ENCODE data around the gene CELF2. TPM values are rescaled to one million over a fixed set of nuclear protein-coding genes. Genes with fewer than 3 reads are reported as not detected.

Gene CELF2
- total and polyA plus RNA-seq, 2 donors from 2014 or later = 1.7 to 39.2 TPM

DNA sequence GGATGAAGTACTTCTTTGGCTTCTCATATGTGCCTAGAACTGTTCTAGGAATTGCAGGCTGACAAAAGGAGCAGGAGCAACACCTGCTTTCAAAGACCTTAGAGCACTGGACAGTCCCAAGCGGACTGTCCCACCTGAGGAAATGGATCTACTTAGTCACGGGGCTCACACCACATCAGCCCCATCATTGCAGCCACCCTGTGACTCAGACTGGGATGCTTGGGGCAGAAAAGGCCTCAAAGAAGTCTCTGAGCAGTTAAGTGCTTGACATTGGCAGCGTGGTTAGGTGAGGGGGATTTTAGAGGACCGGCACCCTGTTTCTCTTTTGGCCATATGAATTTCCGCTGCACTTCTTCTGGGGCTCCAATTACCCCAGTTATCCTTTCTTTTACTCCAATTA is 337.2 kb downstream of the CELF2 start:
- H3K9ac ChIP-seq (ENCODE audit: low read length in 3 of 3) = no peak overlapping the region
- TF ChIP-seq, protein P1, sequence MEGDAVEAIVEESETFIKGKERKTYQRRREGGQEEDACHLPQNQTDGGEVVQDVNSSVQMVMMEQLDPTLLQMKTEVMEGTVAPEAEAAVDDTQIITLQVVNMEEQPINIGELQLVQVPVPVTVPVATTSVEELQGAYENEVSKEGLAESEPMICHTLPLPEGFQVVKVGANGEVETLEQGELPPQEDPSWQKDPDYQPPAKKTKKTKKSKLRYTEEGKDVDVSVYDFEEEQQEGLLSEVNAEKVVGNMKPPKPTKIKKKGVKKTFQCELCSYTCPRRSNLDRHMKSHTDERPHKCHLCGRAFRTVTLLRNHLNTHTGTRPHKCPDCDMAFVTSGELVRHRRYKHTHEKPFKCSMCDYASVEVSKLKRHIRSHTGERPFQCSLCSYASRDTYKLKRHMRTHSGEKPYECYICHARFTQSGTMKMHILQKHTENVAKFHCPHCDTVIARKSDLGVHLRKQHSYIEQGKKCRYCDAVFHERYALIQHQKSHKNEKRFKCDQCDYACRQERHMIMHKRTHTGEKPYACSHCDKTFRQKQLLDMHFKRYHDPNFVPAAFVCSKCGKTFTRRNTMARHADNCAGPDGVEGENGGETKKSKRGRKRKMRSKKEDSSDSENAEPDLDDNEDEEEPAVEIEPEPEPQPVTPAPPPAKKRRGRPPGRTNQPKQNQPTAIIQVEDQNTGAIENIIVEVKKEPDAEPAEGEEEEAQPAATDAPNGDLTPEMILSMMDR (IDR thresholded peaks at IDR 0.05; ENCODE audit: borderline replicate concordance, extremely low read depth, insufficient read depth) = no peak
- no peaks in the 10 kb centered on the region for H3K4me1 ChIP-seq (ENCODE audit: control insufficient read depth in 2 of 3, insufficient read depth in 2 of 3, low read depth in 1 of 3, low read length in 3 of 3)
- peaks cover 0 to 2% (median 0%) of the 10 kb centered on the region in 3 donors for H3K9me3 ChIP-seq (ENCODE audit: control insufficient read depth in 2 of 3, insufficient read depth in 1 of 3, low read length in 3 of 3)
- H3K36me3 ChIP-seq (ENCODE audit: control insufficient read depth in 2 of 3, insufficient read depth in 3 of 3, low read length in 3 of 3) = no peaks in the 10 kb centered on the region
- FAIRE-seq (no peak), DNase-seq (no peak)
- no peak overlapping the region for H3K27ac ChIP-seq (ENCODE audit: low read depth in 2 of 2, low read length in 2 of 2)
- no peak overlapping the region for H3K4me3 ChIP-seq (ENCODE audit: low read length in 3 of 3)
- no peaks in the 10 kb centered on the region for H3K27me3 ChIP-seq (ENCODE audit: control insufficient read depth, insufficient read depth, low read length)
- intact Hi-C loops (cut with DNase I) = no loop called here

DNA sequence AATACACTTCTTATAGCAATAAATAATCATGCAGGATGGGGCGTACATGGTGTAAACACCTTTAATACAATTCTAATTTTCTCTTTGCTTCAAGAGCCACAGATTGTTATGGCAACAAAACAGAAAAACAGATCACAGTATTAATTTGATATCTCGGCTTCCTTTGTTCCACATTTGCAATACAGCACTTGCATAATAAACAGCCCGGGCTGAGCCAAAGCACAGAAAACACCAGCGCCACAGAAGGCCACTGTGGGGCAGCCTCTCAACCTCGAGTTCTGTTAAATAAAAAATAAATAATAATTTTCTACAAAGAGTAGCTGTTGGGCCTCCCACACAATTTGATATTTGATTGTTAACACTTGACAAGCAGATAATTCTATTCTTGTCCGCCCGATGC is 337.9 kb downstream of the CELF2 start:
- TF ChIP-seq, protein P1 (IDR thresholded peaks at IDR 0.05; ENCODE audit: borderline replicate concordance, extremely low read depth, insufficient read depth) = no peak
- intact Hi-C loops (cut with DNase I) = no loop called here
- no peak for FAIRE-seq

DNA sequence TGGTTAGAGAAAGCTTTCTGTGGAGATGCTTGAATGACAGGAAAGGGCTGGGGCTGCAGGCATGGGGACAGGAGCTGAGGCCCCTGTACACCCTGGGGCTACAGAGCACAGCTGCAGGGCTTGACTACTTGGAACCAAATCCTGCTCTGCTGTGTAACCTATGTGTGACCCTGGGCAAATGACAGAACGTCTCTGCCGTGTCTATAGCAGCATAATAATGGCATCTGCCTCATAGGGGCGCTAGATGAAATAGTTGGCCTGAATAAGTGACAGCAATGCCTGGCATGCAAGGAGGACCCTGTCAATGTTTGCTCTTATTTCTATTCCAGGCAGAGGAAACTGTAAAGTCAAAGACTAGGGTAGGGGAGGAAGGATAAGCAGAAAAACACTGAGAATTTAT is 339.8 kb downstream of the CELF2 start:
- Histone ChIP-seq H3K9ac (ENCODE audit: low read length in 3 of 3) (no peak overlapping the region), H3K36me3 (ENCODE audit: control insufficient read depth in 2 of 3, insufficient read depth in 3 of 3, low read length in 3 of 3) (no peaks in the 10 kb centered on the region), H3K4me1 (ENCODE audit: control insufficient read depth in 2 of 3, insufficient read depth in 2 of 3, low read depth in 1 of 3, low read length in 3 of 3) (no peaks in the 10 kb centered on the region), H3K4me3 (ENCODE audit: low read length in 3 of 3) (no peak overlapping the region), H3K27me3 (ENCODE audit: control insufficient read depth, insufficient read depth, low read length) (no peaks in the 10 kb centered on the region), H3K9me3 (ENCODE audit: control insufficient read depth in 2 of 3, insufficient read depth in 1 of 3, low read length in 3 of 3) (peaks cover 0 to 2% (median 0%) of the 10 kb centered on the region in 3 donors), H3K27ac (ENCODE audit: low read depth in 2 of 2, low read length in 2 of 2) (no peak overlapping the region)
- FAIRE-seq (no peak), DNase-seq (no peak)
- intact Hi-C loops (cut with DNase I) = no loop called here
- TF ChIP-seq, protein P1 (IDR thresholded peaks at IDR 0.05; ENCODE audit: borderline replicate concordance, extremely low read depth, insufficient read depth) = no peak

More for the DNA sequence above, 337.9 kb downstream of the CELF2 start:
- no peak overlapping the region for H3K4me3 ChIP-seq (ENCODE audit: low read length in 3 of 3)
- no peak for DNase-seq
- H3K27me3 ChIP-seq (ENCODE audit: control insufficient read depth, insufficient read depth, low read length) = no peaks in the 10 kb centered on the region
- no peak overlapping the region for H3K9ac ChIP-seq (ENCODE audit: low read length in 3 of 3)
- peaks cover 0 to 2% (median 0%) of the 10 kb centered on the region in 3 donors for H3K9me3 ChIP-seq (ENCODE audit: control insufficient read depth in 2 of 3, insufficient read depth in 1 of 3, low read length in 3 of 3)
- no peaks in the 10 kb centered on the region for H3K4me1 ChIP-seq (ENCODE audit: control insufficient read depth in 2 of 3, insufficient read depth in 2 of 3, low read depth in 1 of 3, low read length in 3 of 3)
- H3K27ac ChIP-seq (ENCODE audit: low read depth in 2 of 2, low read length in 2 of 2) = no peak overlapping the region
- H3K36me3 ChIP-seq (ENCODE audit: control insufficient read depth in 2 of 3, insufficient read depth in 3 of 3, low read length in 3 of 3) = no peaks in the 10 kb centered on the region

DNA sequence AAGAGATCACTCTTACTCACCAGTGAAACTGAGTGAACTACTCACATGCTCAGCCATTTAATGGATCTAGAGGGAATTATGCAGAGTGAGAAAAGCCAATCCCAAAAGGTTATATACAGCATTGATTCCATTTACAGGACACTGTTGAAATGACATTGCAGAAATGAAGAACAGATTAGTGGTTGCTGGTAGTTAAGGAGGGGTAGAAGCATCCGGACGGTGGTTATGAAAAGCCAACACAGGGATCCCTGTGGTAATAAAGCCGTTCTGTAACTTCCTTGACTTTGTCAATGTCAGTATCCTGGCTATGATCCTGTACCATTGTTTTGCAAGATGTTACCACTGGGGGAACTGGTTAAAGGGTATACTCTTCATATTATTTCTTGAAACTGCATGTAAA is 340.3 kb downstream of the CELF2 start:
- FAIRE-seq (no peak), DNase-seq (no peak)
- Histone ChIP-seq H3K27ac (ENCODE audit: low read depth in 2 of 2, low read length in 2 of 2) (no peak overlapping the region), H3K9ac (ENCODE audit: low read length in 3 of 3) (no peak overlapping the region), H3K9me3 (ENCODE audit: control insufficient read depth in 2 of 3, insufficient read depth in 1 of 3, low read length in 3 of 3) (peaks cover 0 to 2% (median 0%) of the 10 kb centered on the region in 3 donors), H3K36me3 (ENCODE audit: control insufficient read depth in 2 of 3, insufficient read depth in 3 of 3, low read length in 3 of 3) (no peaks in the 10 kb centered on the region), H3K27me3 (ENCODE audit: control insufficient read depth, insufficient read depth, low read length) (no peaks in the 10 kb centered on the region), H3K4me1 (ENCODE audit: control insufficient read depth in 2 of 3, insufficient read depth in 2 of 3, low read depth in 1 of 3, low read length in 3 of 3) (no peaks in the 10 kb centered on the region), H3K4me3 (ENCODE audit: low read length in 3 of 3) (no peak overlapping the region)
- TF ChIP-seq, protein P1 (IDR thresholded peaks at IDR 0.05; ENCODE audit: borderline replicate concordance, extremely low read depth, insufficient read depth) = no peak
- intact Hi-C loops (cut with DNase I) = no loop called here

Measured in kidney (tissue), 14 donors.